GM12892 (cell line): ENCODE results near the gene KANTR.

ENCODE experiments used
- POLR2A ChIP-seq: IDR thresholded peaks from 2 replicates; pipeline ENCODE4 v1.6.1; 2011; ENCODE audit warnings: low read depth, low read length, control low read depth
- POLR2AphosphoS5 ChIP-seq: IDR thresholded peaks from 2 replicates; pipeline ENCODE4 v1.6.1; 2011; ENCODE audit warnings: low read depth, low read length, control low read depth
- TAF1 ChIP-seq: IDR thresholded peaks from 2 replicates; pipeline ENCODE4 v1.6.1; 2011; ENCODE audit warnings: low read depth, mild to moderate bottlenecking, control low read depth, low read length, borderline replicate concordance

DNA sequence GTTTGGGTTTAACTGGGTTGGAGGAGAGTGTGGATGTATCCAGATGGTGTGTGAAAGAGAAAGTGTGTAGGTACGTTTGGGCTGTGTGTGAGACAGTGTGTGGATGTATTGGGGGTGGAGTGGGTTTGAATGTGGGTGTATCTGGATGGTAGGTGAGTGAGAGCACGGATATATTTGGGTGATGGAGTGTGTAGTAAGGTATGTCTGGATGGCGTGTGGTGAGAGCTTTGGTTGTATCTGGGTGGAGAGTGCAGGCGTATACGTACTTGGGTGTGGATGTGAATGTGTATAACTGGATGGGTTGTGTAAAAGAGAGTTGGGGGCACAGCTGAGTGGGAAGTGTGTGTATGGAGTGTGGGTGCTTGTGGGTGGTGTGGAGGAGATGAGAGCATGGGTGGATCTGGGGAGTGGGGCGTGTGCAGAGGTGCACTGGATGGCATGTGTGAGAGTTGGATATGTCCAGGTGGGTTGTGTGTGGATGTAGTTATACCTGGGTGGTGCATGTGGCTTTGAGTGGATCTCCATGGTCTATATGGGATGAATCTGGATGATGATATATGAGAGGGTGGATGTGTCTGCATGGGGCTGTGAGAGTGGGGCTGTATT is 38.6 kb upstream of the KANTR start:
- TF ChIP-seq POLR2AphosphoS5 (no peak), POLR2A (no peak), TAF1 (no peak)
